A549 (cell line): ENCODE measurements around the gene SMYD1. TPM values are rescaled to one million over a fixed set of nuclear protein-coding genes. Genes with fewer than 3 reads are reported as not detected.

Source experiments
- ATAC-seq, 2 experiments: fragments of 200-7000 bp in 1 of 2; fragments of >200 bp in 1 of 2; cut with Nextera tagmentation in 1 of 2; cut with Tn5 transposase in 1 of 2; 3 replicates each; pipeline versions ENCODE4 v1.8.0 to v1.9.1; 2018 to 2020; ENCODE audit warnings: mild to moderate bottlenecking in 1 of 2, moderate library complexity in 1 of 2
- CTCF ChIA-PET: fragments of 300-600 bp; sonication (Branson Sonifier 250); formaldehyde crosslinking; extraction: SDS; loops from one replicate; lab custom pipeline; 2021; ENCODE audit warnings: antibody characterized with exemption, inconsistent platforms; lab: Yijun Ruan, JAX
- POLR2A ChIA-PET: fragments of 350-600 bp; formaldehyde crosslinking; extraction: SDS; loops from one replicate; lab custom pipeline; 2021; ENCODE audit warnings: antibody characterized with exemption, inconsistent platforms; lab: Yijun Ruan, JAX
- DNase-seq, 2 experiments: peaks; one replicate each; pipeline versions ENCODE4 v3.0.0 to v3.0.0-alpha.2; 2011 to 2016; ENCODE audit warnings: low read depth in 1 of 2, low spot score in 1 of 2
- FAIRE-seq: peaks from 2 replicates; lab custom pipeline; 2011; peaks lifted over from hg19 to GRCh38; lab: Jason Lieb, UNC
- H3K27ac ChIP-seq, 2 experiments: fragments of >200 bp; sonication (Bioruptor Twin); formaldehyde crosslinking; 3 replicates each; pipeline ENCODE4 v1.5.1; 2016 to 2017
- H3K4me1 ChIP-seq: fragments of >200 bp; sonication (Bioruptor Twin); formaldehyde crosslinking; 3 replicates; pipeline ENCODE4 v1.6.1; 2016
- H3K4me2 ChIP-seq: fragments of >200 bp; sonication (Bioruptor Twin); formaldehyde crosslinking; 3 replicates; pipeline ENCODE4 v1.6.1; 2016
- H3K4me3 ChIP-seq: fragments of >200 bp; sonication (Bioruptor Twin); formaldehyde crosslinking; 3 replicates; pipeline ENCODE4 v1.5.1; 2016
- H3K9me3 ChIP-seq: fragments of >200 bp; sonication (Bioruptor Twin); formaldehyde crosslinking; 3 replicates; pipeline ENCODE4 v1.6.1; 2016
- CEBPB ChIP-seq, 2 experiments: fragments of >200 bp in 1 of 2; sonication (Bioruptor Twin) in 1 of 2; formaldehyde crosslinking in 1 of 2; IDR thresholded peaks; 2 replicates each; pipeline ENCODE4 v1.6.1; 2012 to 2016
- CHD2 ChIP-seq: fragments of 150-350 bp; IDR thresholded peaks from 2 replicates; pipeline ENCODE4 v1.6.1; 2014; ENCODE audit warnings: low read length; ENCODE audit not compliant: partially characterized antibody
- CHD4 ChIP-seq: fragments of 200-600 bp; sonication (generic); IDR thresholded peaks from 2 replicates; pipeline ENCODE4 v1.6.1; 2016; ENCODE audit warnings: antibody characterized with exemption, mild to moderate bottlenecking, borderline replicate concordance
- ESRRA ChIP-seq: fragments of 150-350 bp; IDR thresholded peaks from 2 replicates; pipeline ENCODE4 v1.6.1; 2014; ENCODE audit warnings: mild to moderate bottlenecking, low read length, borderline replicate concordance
- FOXS1 ChIP-seq: fragments of 250-450 bp; sonication (Bioruptor Pico); IDR thresholded peaks from 2 replicates; pipeline ENCODE4 v1.5.0; 2020; ENCODE audit warnings: mild to moderate bottlenecking, moderate library complexity
- KDM1A ChIP-seq: fragments of 200-600 bp; sonication (generic); IDR thresholded peaks from 2 replicates; pipeline ENCODE4 v1.6.1; 2016; ENCODE audit warnings: low read depth, mild to moderate bottlenecking
- MAFK ChIP-seq: fragments of 450-650 bp; IDR thresholded peaks from 2 replicates; pipeline ENCODE4 v1.6.1; 2014; ENCODE audit not compliant: partially characterized antibody
- PHF8 ChIP-seq: fragments of 200-600 bp; sonication (generic); IDR thresholded peaks from 2 replicates; pipeline ENCODE4 v1.6.1; 2016; ENCODE audit warnings: low read depth, mild to moderate bottlenecking, antibody characterized with exemption, moderate library complexity, borderline replicate concordance
- POLR2A ChIP-seq: IDR thresholded peaks from 2 replicates; pipeline ENCODE4 v1.6.1; 2012; ENCODE audit warnings: mild to moderate bottlenecking, low read length
- RAD21 ChIP-seq, 2 experiments: fragments of >200 bp in 1 of 2; sonication (Bioruptor Twin) in 1 of 2; formaldehyde crosslinking in 1 of 2; IDR thresholded peaks in 1 of 2; conservative IDR thresholded peaks in 1 of 2; 2 replicates in 1 of 2; 3 replicates in 1 of 2; pipeline ENCODE4 v1.6.1; 2012 to 2018; ENCODE audit warnings: inconsistent platforms in 1 of 2
- RARB ChIP-seq: fragments of 250-450 bp; sonication (Bioruptor Pico); IDR thresholded peaks from 2 replicates; pipeline ENCODE4 v1.8.0; 2021; ENCODE audit warnings: mild to moderate bottlenecking, moderate library complexity
- RCOR1 ChIP-seq: fragments of 150-350 bp; IDR thresholded peaks from 2 replicates; pipeline ENCODE4 v1.6.1; 2014; ENCODE audit warnings: antibody characterized with exemption, low read length, low read depth
- SREBF2 ChIP-seq: fragments of 450-650 bp; IDR thresholded peaks from 2 replicates; pipeline ENCODE4 v1.6.1; 2014; ENCODE audit warnings: mild to moderate bottlenecking, moderate library complexity
- TP53 ChIP-seq: fragments of 250-450 bp; sonication (Bioruptor Pico); IDR thresholded peaks from 2 replicates; pipeline ENCODE4 v1.5.0; 2021; ENCODE audit warnings: mild to moderate bottlenecking, moderate library complexity
- ZSCAN20 ChIP-seq: fragments of 250-450 bp; sonication (Bioruptor Pico); IDR thresholded peaks from 2 replicates; pipeline ENCODE4 v1.8.0; 2022; ENCODE audit warnings: mild to moderate bottlenecking, moderate library complexity
- WGBS: methylation state at CpG from one replicate; pipeline ENCODE4 v1.1.6; 2017; ENCODE audit errors: missing lambda C conversion rate; 5-methylcytosine and 5-hydroxymethylcytosine counted together
- polyA plus RNA-seq, 4 experiments: library from polyadenylated mRNA; depleted of rRNA in 3 of 4; stranded (reverse); fragments of >200 nt; fragmentation: RNase III in 1 of 4; extraction: RNeasy Plus Mini Kit Qiagen cat#74134 plus additional on column Dnase treatment in 1 of 4; gene quantifications; 2 replicates in 3 of 4; 3 replicates in 1 of 4; pipeline ENCODE4 v1.2.3, GENCODE V29; 2011 to 2017
- TF ChIP-seq, protein P1 (sequence below): fragments of >200 bp; sonication (Bioruptor Twin); formaldehyde crosslinking; IDR thresholded peaks from 2 replicates; pipeline ENCODE4 v1.6.1; 2016
- TF ChIP-seq, protein P2 (sequence below): fragments of >200 bp; sonication (Bioruptor Twin); formaldehyde crosslinking; IDR thresholded peaks from 3 replicates; pipeline ENCODE4 v1.5.1; 2016
- TF ChIP-seq, protein P3 (sequence below): fragments of 250-450 bp; sonication (Bioruptor Pico); IDR thresholded peaks from 2 replicates; pipeline ENCODE4 v1.5.0; 2021; ENCODE audit warnings: mild to moderate bottlenecking, moderate library complexity, borderline replicate concordance
- TF ChIP-seq, protein P4 (sequence below): fragments of >200 bp; sonication (Bioruptor Twin); formaldehyde crosslinking; IDR thresholded peaks from 3 replicates; pipeline ENCODE4 v1.6.1; 2016
- TF ChIP-seq, protein P5 (sequence below): IDR thresholded peaks from 2 replicates; pipeline ENCODE4 v1.6.1; 2012

The SMYD1 gene
- polyA plus RNA-seq, 2 of the 4 experiments (the other 2 are of a cell fraction), result not detected

DNA sequence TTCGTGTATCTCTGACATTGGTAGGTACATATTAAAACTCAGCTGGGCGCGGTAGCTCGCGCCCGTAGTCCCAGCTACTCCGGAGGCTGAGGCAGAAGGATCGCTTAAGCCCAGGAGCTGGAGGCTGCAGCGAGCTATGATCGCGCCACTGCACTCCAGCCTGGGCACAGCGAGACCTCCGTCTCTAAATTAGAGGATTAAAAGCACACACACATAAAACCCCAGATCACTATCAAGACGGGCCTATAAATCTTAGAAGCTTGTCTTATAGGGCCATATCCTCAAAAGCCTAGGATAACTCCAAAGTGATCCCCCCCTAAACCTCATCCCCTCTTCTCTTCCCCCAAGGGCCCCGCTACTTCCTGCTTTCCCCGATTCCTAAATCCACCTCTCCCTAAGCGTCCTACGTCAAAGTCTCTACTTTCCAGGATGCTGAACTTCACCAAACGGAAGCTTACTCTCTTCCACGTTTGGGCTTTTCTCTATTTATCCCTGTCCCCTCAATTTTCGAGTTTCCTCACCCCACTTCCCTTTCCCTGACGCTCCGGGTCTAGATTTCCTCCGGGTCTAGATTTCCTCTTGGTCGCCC lies 12.7 kb upstream of the SMYD1 start:
- POLR2A ChIA-PET, result interaction anchor here (1.0 to 1.7 kb wide), 2 partner anchors 8 to 38 kb away, joined by 3 to 11 read pairs; partner anchors contain the start of gene RNU2-63P
- H3K4me3 ChIP-seq, result peak overlapping the region; percentile 81
- H3K4me1 ChIP-seq, result peaks cover 24% of the 10 kb centered on the region
- peak overlapping the region; percentile 71 for H3K4me2 ChIP-seq
- no peaks in the 10 kb centered on the region for H3K9me3 ChIP-seq
- TF ChIP-seq, protein P1, sequence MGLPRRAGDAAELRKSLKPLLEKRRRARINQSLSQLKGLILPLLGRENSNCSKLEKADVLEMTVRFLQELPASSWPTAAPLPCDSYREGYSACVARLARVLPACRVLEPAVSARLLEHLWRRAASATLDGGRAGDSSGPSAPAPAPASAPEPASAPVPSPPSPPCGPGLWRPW, result no peak
- TF ChIP-seq RAD21 (conservative IDR thresholded peaks at IDR 0.05 in 1 of 2, IDR thresholded peaks at IDR 0.05 in 1 of 2), result no peak
- no peak for TF ChIP-seq SREBF2
- TF ChIP-seq RCOR1, result no peak
- no peak for TF ChIP-seq FOXS1
- TF ChIP-seq POLR2A, result no peak
- TF ChIP-seq, protein P2, sequence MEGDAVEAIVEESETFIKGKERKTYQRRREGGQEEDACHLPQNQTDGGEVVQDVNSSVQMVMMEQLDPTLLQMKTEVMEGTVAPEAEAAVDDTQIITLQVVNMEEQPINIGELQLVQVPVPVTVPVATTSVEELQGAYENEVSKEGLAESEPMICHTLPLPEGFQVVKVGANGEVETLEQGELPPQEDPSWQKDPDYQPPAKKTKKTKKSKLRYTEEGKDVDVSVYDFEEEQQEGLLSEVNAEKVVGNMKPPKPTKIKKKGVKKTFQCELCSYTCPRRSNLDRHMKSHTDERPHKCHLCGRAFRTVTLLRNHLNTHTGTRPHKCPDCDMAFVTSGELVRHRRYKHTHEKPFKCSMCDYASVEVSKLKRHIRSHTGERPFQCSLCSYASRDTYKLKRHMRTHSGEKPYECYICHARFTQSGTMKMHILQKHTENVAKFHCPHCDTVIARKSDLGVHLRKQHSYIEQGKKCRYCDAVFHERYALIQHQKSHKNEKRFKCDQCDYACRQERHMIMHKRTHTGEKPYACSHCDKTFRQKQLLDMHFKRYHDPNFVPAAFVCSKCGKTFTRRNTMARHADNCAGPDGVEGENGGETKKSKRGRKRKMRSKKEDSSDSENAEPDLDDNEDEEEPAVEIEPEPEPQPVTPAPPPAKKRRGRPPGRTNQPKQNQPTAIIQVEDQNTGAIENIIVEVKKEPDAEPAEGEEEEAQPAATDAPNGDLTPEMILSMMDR, result no peak
- peak; percentile 0 for TF ChIP-seq MAFK
- no peak for TF ChIP-seq CEBPB (IDR thresholded peaks at IDR 0.05)
- TF ChIP-seq, protein P3, sequence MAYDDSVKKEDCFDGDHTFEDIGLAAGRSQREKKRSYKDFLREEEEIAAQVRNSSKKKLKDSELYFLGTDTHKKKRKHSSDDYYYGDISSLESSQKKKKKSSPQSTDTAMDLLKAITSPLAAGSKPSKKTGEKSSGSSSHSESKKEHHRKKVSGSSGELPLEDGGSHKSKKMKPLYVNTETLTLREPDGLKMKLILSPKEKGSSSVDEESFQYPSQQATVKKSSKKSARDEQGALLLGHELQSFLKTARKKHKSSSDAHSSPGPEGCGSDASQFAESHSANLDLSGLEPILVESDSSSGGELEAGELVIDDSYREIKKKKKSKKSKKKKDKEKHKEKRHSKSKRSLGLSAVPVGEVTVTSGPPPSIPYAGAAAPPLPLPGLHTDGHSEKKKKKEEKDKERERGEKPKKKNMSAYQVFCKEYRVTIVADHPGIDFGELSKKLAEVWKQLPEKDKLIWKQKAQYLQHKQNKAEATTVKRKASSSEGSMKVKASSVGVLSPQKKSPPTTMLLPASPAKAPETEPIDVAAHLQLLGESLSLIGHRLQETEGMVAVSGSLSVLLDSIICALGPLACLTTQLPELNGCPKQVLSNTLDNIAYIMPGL (CRISPR knock-in tag), result no peak
- TF ChIP-seq, protein P4, sequence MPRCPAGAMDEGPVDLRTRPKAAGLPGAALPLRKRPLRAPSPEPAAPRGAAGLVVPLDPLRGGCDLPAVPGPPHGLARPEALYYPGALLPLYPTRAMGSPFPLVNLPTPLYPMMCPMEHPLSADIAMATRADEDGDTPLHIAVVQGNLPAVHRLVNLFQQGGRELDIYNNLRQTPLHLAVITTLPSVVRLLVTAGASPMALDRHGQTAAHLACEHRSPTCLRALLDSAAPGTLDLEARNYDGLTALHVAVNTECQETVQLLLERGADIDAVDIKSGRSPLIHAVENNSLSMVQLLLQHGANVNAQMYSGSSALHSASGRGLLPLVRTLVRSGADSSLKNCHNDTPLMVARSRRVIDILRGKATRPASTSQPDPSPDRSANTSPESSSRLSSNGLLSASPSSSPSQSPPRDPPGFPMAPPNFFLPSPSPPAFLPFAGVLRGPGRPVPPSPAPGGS, result no peak
- no peak for TF ChIP-seq PHF8
- peak; percentile 49; the same call in 1 of the 2 replicates for TF ChIP-seq CHD4
- TF ChIP-seq RARB (CRISPR knock-in tag), result 0 out of 2 replicates have a peak, but pooled peaks have one; percentile 1
- TF ChIP-seq ZSCAN20 (CRISPR knock-in tag), result no peak
- no peak for TF ChIP-seq KDM1A
- no peak for TF ChIP-seq CHD2
- TF ChIP-seq ESRRA, result no peak
- TF ChIP-seq, protein P5, sequence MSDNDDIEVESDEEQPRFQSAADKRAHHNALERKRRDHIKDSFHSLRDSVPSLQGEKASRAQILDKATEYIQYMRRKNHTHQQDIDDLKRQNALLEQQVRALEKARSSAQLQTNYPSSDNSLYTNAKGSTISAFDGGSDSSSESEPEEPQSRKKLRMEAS, result no peak
- TF ChIP-seq TP53 (CRISPR knock-in tag), result 0 out of 2 replicates have a peak, but pooled peaks have one; percentile 6
- TF ChIP-seq, all 56 proteins: peak for 4
- FAIRE-seq (no peak), ATAC-seq (peak; percentile 31 to 33; a peak in 5 of 6 replicates), DNase-seq (peak; percentile 37 to 42)
- CTCF ChIA-PET, result interaction anchor here (0.9 to 1.6 kb wide), 7 partner anchors 9 to 105 kb away, joined by 3 to 7 read pairs (median 3); no protein-coding TSS in a partner anchor
- WGBS, result 1% methylated on average over 25 of the region's 25 CpGs
- H3K27ac ChIP-seq, result peak overlapping the region; percentile 96 to 100
